COR-L47 (cell line): Measurements from ENCODE around the gene EFNA5.
A peak's percentile ranks its signal among the peaks of the same experiment; 100 is the strongest.

ENCODE experiments used
- DNase-seq: peaks from one replicate; lab custom pipeline; 2025; lab: John Stamatoyannopoulos, UW

The EFNA5 gene

GRCh38 chr5:107544476-107544875 lies 126.3 kb downstream of the EFNA5 start:
- DNase-seq, result no peak

GRCh38 chr5:107543868-107544267 lies 126.9 kb downstream of the EFNA5 start:
- DNase-seq, result no peak

- no peak for DNase-seq
Measured at GRCh38 chr5:107542831-107543231, 127.9 kb downstream of the EFNA5 start.

GRCh38 chr5:107542428-107542827 lies 128.3 kb downstream of the EFNA5 start:
- peak; percentile 72 for DNase-seq

GRCh38 chr5:107541400-107541799 lies 129.3 kb downstream of the EFNA5 start:
- no peak for DNase-seq

GRCh38 chr5:107539726-107540330 lies 130.9 kb downstream of the EFNA5 start:
- DNase-seq, result no peak

- DNase-seq, result no peak
Measured at GRCh38 chr5:107538805-107539445, 131.8 kb downstream of the EFNA5 start.

- no peak for DNase-seq
Measured at GRCh38 chr5:107538331-107538730, 132.4 kb downstream of the EFNA5 start.

GRCh38 chr5:107535849-107536248 lies 134.9 kb downstream of the EFNA5 start:
- DNase-seq, result no peak

GRCh38 chr5:107533910-107534876 lies 136.5 kb downstream of the EFNA5 start:
- DNase-seq, result peak; percentile 13

GRCh38 chr5:107532916-107533315 lies 137.8 kb downstream of the EFNA5 start:
- no peak for DNase-seq

GRCh38 chr5:107532169-107532878 lies 138.4 kb downstream of the EFNA5 start:
- no peak for DNase-seq

GRCh38 chr5:107531308-107531707 lies 139.4 kb downstream of the EFNA5 start:
- DNase-seq, result no peak

GRCh38 chr5:107529618-107530017 lies 141.1 kb downstream of the EFNA5 start:
- no peak for DNase-seq

GRCh38 chr5:107526270-107526937 lies 144.3 kb downstream of the EFNA5 start:
- no peak for DNase-seq

- DNase-seq, result no peak
Measured at GRCh38 chr5:107524111-107524510, 146.6 kb downstream of the EFNA5 start.

- DNase-seq, result peak; percentile 32
Measured at GRCh38 chr5:107523029-107523680, 147.6 kb downstream of the EFNA5 start.

GRCh38 chr5:107522456-107522855 lies 148.3 kb downstream of the EFNA5 start:
- DNase-seq, result no peak

GRCh38 chr5:107519900-107520354 lies 150.8 kb downstream of the EFNA5 start:
- DNase-seq, result no peak

- DNase-seq, result no peak
Measured at GRCh38 chr5:107518616-107519015, 152.1 kb downstream of the EFNA5 start.

GRCh38 chr5:107518190-107518589 lies 152.5 kb downstream of the EFNA5 start:
- no peak for DNase-seq
